Measurements from ENCODE around the gene COL25A1.
"Not testable (repeated sequence)": the region's sequence is repeated elsewhere in the genome, so short reads cannot be mapped to it uniquely, and the experiment has no call there.

Gene COL25A1

GRCh38 chr4:109166126-109166525 lies 136.3 kb downstream of the COL25A1 start:
- DNase-seq: no peak

DNA sequence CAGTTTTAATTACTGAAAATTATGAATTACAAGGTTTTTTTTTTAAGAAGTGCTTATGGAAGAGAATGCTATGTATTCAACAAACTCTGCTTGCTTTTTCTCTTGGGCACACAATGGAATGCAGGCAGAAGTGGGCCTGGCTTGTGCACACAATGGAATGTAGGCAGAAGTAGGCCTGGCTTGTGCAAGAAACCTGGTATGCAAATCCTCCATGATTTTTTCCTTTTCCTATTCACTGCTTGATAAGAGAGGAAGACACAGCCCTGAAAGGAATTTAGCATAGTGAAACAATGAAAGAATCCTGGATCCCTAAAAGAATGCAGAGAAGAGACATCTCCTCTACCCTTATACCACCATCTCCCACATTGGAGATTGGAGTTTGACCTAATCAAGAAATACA lies 138.4 kb downstream of the COL25A1 start:
- no peak for DNase-seq

GRCh38 chr4:109163493-109163892 lies 139.0 kb downstream of the COL25A1 start:
- DNase-seq: no peak

- DNase-seq: no peak
Observed at GRCh38 chr4:109162759-109163158, 139.7 kb downstream of the COL25A1 start.

- no peak for DNase-seq
Observed at GRCh38 chr4:109160494-109160893, 142.0 kb downstream of the COL25A1 start.

- DNase-seq: no peak
Observed at GRCh38 chr4:109157696-109158095, 144.8 kb downstream of the COL25A1 start.

- DNase-seq: no peak
Observed at GRCh38 chr4:109157205-109157604, 145.3 kb downstream of the COL25A1 start.

DNA sequence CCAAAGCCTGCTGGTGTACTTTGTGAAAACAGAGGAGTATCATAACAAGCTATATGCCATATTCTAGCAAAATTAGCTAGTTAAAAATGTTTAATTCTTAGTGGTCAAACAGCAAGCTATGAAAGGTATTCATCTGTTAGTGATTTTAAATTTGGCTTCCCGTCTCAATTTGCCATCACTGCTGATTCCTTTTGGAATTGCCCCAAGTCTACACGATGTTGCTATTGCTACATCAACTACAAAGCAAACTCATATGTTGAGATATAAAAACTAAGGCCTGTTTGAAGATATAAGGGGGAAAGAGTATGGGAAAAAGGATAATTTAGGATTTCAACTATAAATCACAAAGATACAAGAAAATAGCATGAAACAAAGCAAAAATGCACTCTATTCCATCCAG lies 146.1 kb downstream of the COL25A1 start:
- DNase-seq: no peak

DNA sequence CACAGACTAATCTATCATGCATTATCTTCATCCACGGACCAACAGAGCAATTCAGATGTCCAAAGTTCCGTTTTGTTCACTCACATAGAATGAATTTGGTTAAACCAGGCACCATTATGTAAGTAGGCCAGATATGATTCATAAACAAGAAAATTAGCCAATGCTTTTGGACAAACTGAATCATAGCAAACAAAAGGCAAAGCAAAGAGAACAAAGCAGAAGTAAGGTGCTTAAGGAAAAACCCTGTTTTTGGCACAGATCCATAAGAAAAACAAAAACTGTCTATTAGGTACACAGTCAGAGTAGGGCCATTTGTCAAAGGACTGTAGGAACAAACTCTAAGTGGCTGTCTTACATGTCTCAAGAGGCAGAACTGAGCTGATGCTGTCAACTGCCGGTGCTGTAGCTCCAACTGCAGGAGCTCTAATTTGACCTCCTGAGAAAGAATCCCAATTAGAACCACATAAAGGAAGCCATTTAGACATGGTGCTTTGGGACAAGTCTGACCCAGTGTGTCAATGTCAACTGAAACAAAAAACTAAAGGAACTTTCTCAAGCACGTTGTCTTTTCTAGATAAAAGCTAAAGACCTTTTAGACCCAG lies 146.7 kb downstream of the COL25A1 start:
- DNase-seq: no peak

- DNase-seq: no peak
Observed at GRCh38 chr4:109155084-109155483, 147.4 kb downstream of the COL25A1 start.

DNA sequence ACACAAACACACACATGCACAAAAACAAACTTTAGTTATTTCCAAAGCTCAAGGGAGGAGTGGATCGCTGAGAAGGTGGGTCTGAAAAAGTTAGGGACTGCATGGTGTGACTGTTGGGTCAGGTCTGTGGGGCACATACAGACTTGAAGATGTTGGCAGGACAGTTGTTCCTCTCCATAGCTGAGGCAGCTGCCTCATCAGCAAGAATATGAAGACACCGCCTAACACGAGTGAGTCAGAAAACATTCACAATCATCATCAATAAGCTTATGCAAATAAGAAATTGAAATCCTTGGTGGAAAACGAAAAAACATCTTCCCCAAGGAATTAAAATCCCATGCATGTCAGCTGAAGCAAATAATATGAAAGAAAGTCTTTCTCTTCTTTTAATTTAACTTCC lies 148.0 kb downstream of the COL25A1 start:
- no peak for DNase-seq

DNA sequence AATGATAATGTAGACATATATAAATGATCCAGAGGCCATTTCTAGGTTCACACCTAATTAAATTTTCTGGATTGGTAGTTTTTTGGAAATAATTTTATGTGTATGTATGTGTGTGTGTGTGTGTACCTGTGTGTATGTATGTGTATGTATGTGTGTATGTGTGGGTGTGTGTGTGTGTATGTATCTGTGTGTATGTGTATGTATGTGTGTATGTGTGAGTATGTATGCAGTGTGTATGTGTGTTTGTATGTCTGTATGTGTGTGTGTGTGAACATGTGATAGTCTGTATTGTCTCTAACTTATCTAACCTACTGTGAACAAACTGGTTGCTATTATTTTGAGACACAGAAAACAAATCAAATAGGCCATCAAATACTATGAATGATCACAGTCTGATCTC lies 152.6 kb downstream of the COL25A1 start:
- DNase-seq: no peak

GRCh38 chr4:109148577-109149075 lies 153.8 kb downstream of the COL25A1 start:
- DNase-seq: no peak

- no peak for DNase-seq
Observed at GRCh38 chr4:109147135-109147534, 155.3 kb downstream of the COL25A1 start.

GRCh38 chr4:109146499-109146898 lies 156.0 kb downstream of the COL25A1 start:
- no peak for DNase-seq

GRCh38 chr4:109138125-109138524 lies 164.3 kb downstream of the COL25A1 start:
- DNase-seq: not testable (repeated sequence)

GRCh38 chr4:109134921-109135320 lies 167.5 kb downstream of the COL25A1 start:
- DNase-seq: no peak

DNA sequence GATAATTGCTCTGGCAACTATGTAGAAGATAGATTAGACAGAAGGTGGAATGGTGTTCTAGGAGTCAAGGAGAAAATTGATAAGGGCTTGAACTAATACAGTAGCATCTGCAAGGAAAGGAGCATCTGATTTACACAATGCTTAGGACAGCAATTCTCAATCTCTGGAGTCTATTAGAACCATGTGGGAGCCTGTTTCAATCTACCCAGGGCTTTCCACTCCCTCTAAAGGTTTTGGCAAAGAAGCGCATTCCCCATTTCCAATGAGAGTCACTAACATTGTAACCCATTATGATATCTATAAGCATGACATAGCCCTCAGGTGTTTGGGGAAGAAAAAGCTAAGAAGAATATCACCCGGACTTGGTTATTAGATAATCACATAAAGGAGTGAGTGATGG lies 168.2 kb downstream of the COL25A1 start:
- DNase-seq: no peak

DNA sequence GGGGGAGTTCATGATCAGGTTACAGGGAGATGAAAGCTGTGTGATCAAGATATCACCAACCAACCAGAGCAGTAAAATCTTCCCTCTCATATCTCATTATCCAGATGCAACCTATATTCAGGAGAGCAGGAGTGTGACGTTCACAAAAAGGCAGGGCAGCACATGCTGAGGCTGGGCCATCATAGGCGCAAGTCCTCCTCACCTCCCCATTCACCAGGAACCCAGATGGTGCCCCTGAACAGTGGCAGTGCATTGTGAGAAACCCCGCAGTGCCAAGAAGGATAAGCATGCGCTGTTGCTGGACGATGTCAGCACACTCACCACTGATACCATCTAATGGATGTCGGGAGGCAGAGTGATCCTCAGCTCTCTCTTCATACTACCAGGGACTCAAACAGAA lies 170.9 kb downstream of the COL25A1 start:
- DNase-seq: no peak

DNA sequence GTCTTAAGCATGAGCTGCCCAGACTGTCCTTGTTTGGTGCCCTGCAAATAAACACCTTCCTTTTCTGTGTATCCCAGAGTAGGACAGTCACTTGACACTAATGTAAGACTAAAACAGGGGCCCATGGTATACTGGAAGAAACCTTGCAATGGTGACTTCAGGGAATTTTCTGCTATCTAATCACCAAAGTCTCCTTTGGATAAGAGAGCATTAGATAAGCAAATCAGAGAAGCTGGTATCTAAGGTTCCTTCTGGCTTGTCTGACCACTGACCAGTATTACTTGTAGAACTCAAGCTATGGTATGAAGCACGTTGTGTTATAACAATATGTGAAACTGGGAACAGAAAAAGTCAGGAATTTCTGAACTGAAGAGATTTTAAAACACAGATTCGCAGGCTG lies 173.9 kb downstream of the COL25A1 start:
- DNase-seq: no peak

GRCh38 chr4:109127866-109128265 lies 174.6 kb downstream of the COL25A1 start:
- no peak for DNase-seq

GRCh38 chr4:109126856-109127255 lies 175.6 kb downstream of the COL25A1 start:
- DNase-seq: no peak

- DNase-seq: no peak
Observed at GRCh38 chr4:109125084-109125483, 177.4 kb downstream of the COL25A1 start.

DNA sequence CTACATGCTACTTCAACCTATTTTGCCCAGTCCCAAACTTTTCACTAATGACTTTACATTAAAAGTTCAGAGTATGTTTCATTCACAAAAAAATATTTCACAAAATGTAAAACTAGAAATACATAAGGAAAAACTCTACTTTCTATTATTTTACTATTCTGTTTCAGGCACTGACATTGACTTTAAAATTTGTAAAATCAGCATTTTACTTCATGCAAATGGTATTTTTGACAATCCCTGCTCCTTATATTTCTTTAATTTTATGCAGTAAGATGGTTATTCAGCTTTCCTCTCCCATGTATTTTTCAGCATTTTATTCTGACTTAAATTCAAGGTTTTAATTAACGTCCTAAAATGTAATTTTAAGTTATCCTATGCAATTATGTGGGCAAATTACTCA lies 178.5 kb downstream of the COL25A1 start:
- no peak for DNase-seq

GRCh38 chr4:109121561-109121960 lies 180.9 kb downstream of the COL25A1 start:
- DNase-seq: no peak
